CD8-positive, alpha-beta memory T cell (primary cell): ENCODE measurements around the gene GSC2. TPM values are rescaled to one million over a fixed set of nuclear protein-coding genes. Genes with fewer than 3 reads are reported as not detected.
"Not testable (repeated sequence)": the region's sequence is repeated elsewhere in the genome, so short reads cannot be mapped to it uniquely, and the experiment has no call there.

ENCODE experiments used
- CTCF ChIA-PET: fragments of 350-600 bp; sonication (Branson Sonifier 250); formaldehyde crosslinking; loops from one replicate; lab custom pipeline; 2021; ENCODE audit warnings: antibody characterized with exemption; lab: Charles Lee
- POLR2A ChIA-PET: fragments of 350-600 bp; sonication (Branson Sonifier 250); formaldehyde crosslinking; loops from one replicate; lab custom pipeline; 2021; ENCODE audit warnings: antibody characterized with exemption; lab: Charles Lee
- DNase-seq, 5 donors: peaks; one replicate each; pipeline versions ENCODE4 v3.0.0 to v3.0.0-alpha.2; 2020 to 2022; ENCODE audit warnings: mixed read lengths in 1 of 5
- H3K27ac ChIP-seq: one replicate; pipeline ENCODE4 v1.7.0; 2013; ENCODE audit warnings: low read depth, mild to moderate bottlenecking, low read length, moderate library complexity
- H3K27me3 ChIP-seq: 2 replicates; pipeline ENCODE4 v1.7.0; 2013; ENCODE audit warnings: low read length, mild to moderate bottlenecking; ENCODE audit not compliant: insufficient read depth, poor library complexity, severe bottlenecking
- H3K36me3 ChIP-seq: 2 replicates; pipeline ENCODE4 v1.7.0; 2013; ENCODE audit warnings: mild to moderate bottlenecking, low read length, moderate library complexity; ENCODE audit not compliant: insufficient read depth
- H3K4me1 ChIP-seq: 2 replicates; pipeline ENCODE4 v1.7.0; 2013; ENCODE audit warnings: mild to moderate bottlenecking, low read length, moderate library complexity; ENCODE audit not compliant: insufficient read depth
- H3K4me3 ChIP-seq: 2 replicates; pipeline ENCODE4 v1.7.0; 2013; ENCODE audit warnings: mild to moderate bottlenecking, low read length
- H3K9me3 ChIP-seq: 2 replicates; pipeline ENCODE4 v1.7.0; 2013; ENCODE audit warnings: mild to moderate bottlenecking, low read length
- H3K27ac Mint-ChIP-seq, 8 donors: one replicate each; pipeline ENCODE4 v1.8.0; 2020 to 2021; ENCODE audit warnings: mixed read lengths in 8 of 8, mild to moderate bottlenecking in 6 of 8, inconsistent platforms in 3 of 8, moderate library complexity in 3 of 8
- H3K27me3 Mint-ChIP-seq, 2 donors: one replicate each; pipeline ENCODE4 v1.8.0; 2020 to 2021; ENCODE audit warnings: mixed read lengths in 2 of 2, mild to moderate bottlenecking in 1 of 2, moderate library complexity in 1 of 2
- H3K36me3 Mint-ChIP-seq, 3 donors: one replicate each; pipeline ENCODE4 v1.8.0; 2020 to 2021; ENCODE audit warnings: mixed read lengths in 3 of 3, inconsistent platforms in 1 of 3, mild to moderate bottlenecking in 1 of 3
- H3K4me1 Mint-ChIP-seq, 3 donors: one replicate each; pipeline ENCODE4 v1.8.0; 2020 to 2021; ENCODE audit warnings: mixed read lengths in 3 of 3, inconsistent platforms in 1 of 3, mild to moderate bottlenecking in 1 of 3
- H3K4me3 Mint-ChIP-seq, 7 donors: one replicate each; pipeline ENCODE4 v1.8.0; 2020 to 2021; ENCODE audit warnings: mixed read lengths in 7 of 7, mild to moderate bottlenecking in 6 of 7, moderate library complexity in 4 of 7, inconsistent platforms in 2 of 7
- H3K9me3 Mint-ChIP-seq, 5 donors: one replicate each; pipeline ENCODE4 v1.8.0; 2020 to 2022; ENCODE audit warnings: mixed read lengths in 5 of 5, mild to moderate bottlenecking in 3 of 5, moderate library complexity in 2 of 5, inconsistent platforms in 1 of 5
- polyA plus RNA-seq: library from polyadenylated mRNA; unstranded; fragments of 300-500 nt; fragmentation: Illumina TruSeq; gene quantifications from one replicate; pipeline ENCODE4 v1.2.3, GENCODE V29; 2021
- total RNA-seq, 2 experiments: library from RNA; stranded (reverse); gene quantifications; one replicate each; pipeline ENCODE4 v1.2.3, GENCODE V29; 2021

GSC2 gene
- total and polyA plus RNA-seq, 3 experiments from 2014 or later = not detected

DNA sequence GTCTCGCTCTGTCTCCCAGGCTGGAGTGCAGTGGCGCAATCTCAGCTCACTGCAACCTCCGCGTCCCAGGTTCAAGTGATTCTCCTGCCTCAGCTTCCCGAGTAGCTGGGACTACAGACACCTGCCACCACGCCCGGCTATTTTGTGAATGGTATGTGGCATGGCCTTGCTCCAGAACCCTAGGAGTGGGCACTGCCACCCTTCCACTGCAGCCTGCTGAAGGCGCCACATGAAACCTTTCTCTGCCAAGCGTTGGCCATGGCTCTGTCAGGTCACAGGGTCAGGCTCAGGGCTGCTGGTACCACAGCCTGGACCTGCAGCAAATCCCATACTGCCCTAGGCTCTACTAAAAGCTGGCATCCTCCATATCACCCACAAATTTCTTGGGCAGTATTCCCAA lies 6.0 kb upstream of the GSC2 start:
- POLR2A ChIA-PET = not testable (repeated sequence)

DNA sequence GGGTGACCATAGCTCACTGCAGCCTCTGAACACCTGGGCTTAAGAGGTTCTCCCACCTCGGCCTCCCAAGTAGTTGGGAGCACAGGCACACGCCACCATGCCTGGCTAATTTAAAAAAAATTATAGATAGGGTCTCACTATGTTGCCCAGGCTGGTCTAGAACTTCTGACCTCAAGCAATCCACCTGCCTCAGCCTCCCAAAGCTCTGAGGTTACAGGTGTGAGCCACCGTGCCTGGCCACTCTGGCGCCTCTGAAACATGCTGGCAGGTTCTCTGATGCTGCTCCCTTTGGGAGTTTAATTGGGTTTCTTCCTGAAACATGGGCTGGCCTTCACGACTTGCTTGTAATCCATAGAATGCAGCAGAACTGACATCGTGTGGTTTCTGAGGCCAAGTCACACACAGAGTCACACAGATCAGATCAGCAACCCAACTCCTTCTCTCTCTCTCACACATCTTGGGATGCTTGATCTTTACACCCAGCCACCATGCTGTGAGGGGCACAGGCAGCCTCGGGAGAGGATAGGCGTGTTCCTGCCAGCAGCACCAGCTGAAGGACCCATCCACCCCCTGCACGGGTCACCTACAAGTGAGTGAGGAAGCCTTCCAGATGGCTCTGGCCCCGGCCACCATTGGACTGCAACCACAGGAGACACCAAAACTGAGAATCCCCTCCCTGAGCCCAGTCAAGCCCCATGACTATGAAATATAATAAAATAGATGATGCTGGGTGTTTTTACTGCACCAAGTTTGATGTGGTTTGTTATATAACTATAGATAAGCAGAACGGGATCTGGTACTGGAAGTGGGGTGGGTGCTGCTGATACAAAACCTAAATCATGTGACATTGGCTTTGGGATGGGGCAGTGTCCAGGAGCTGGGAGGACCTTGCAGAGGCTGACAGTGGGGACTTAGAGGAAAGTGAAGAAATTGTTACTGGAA lies 3.1 kb upstream of the GSC2 start:
- Mint-ChIP-seq H3K27ac (no peak overlapping the region), H3K27me3 (peaks cover 34 to 39% of the 10 kb centered on the region in 2 donors), H3K9me3 (peaks cover 0 to 4% (median 0%) of the 10 kb centered on the region in 5 donors), H3K36me3 (peaks cover 0 to 4% (median 0%) of the 10 kb centered on the region in 3 donors), H3K4me3 (peak overlapping the region in 1 of 7 donors; percentile 11), H3K4me1 (peaks cover 0 to 17% (median 9%) of the 10 kb centered on the region in 3 donors)
- no peak overlapping the region for H3K27ac ChIP-seq
- ChIA-PET POLR2A (no interaction called here), CTCF (interaction anchor here (0.6 to 2.9 kb wide), 2 partner anchors 8 to 75 kb away, joined by 3 to 17 read pairs; partner anchors contain the start of gene ESS2)
- peaks cover 17% of the 10 kb centered on the region for H3K27me3 ChIP-seq
- no peak overlapping the region for H3K4me3 ChIP-seq
- no peaks in the 10 kb centered on the region for H3K9me3 ChIP-seq
- no peaks in the 10 kb centered on the region for H3K36me3 ChIP-seq
- DNase-seq = no peak
- H3K4me1 ChIP-seq = peaks cover 5% of the 10 kb centered on the region

More for the DNA sequence above, 6.0 kb upstream of the GSC2 start:
- H3K27ac ChIP-seq, H3K36me3 Mint-ChIP-seq, H3K4me3 ChIP-seq, DNase-seq, H3K4me3 Mint-ChIP-seq, H3K4me1 ChIP-seq, H3K27ac Mint-ChIP-seq, H3K9me3 ChIP-seq, CTCF ChIA-PET, H3K36me3 ChIP-seq, H3K4me1 Mint-ChIP-seq, H3K9me3 Mint-ChIP-seq: not testable (repeated sequence)
- H3K27me3 Mint-ChIP-seq = peaks cover 31 to 48% of the 10 kb centered on the region in 2 donors
- H3K27me3 ChIP-seq = peaks cover 14% of the 10 kb centered on the region

DNA sequence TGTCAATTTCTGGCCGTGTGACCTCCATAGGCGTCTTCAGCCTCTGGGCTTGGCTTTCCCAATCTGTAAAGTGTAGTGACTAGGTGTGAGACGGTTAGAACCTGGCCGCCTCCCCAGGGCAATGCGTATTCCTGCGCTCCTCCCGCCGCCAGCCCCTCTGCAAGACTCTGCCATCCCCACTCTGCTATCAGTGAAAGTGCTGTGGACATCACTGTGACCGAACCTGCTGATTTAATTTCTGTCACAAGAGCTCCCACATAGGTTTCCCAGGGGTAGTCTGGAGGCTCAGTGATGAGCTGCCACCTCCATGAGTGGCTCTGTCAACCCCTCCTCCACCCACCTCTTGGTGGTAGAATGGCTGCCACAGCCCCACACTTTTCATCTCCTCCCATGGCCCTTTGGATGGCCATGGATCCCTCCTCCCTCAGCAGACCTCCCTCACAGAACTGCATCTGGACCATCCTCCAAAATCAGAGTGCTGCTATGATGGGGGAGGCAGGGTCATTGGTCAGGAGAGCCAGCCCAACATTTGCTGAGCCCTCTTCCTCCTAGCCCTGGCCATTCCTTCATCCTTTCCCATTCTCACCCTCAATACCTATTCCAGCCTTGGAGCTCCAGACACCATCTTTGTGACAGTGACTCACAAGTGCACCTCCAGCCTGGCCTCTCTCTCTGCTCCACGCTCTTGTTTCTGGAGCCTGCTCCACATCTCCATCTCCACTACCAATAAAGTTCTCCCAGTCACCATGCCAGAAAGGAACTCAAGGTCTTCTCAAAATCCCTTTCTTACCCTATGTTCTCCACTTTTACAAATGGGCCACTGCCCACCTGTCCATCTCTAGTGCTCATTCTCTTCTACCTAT lies 1.5 kb upstream of the GSC2 start:
- DNase-seq = no peak
- CTCF ChIA-PET = interaction anchor here (0.8 kb wide), 1 partner anchor 13 kb away, joined by 3 read pairs; no protein-coding TSS in a partner anchor

GRCh38 chr22:19150482-19151328 lies 613 bp upstream of the GSC2 start:
- peaks cover 0 to 17% (median 9%) of the 10 kb centered on the region in 3 donors for H3K4me1 Mint-ChIP-seq
- Histone ChIP-seq H3K27me3 (peaks cover 17% of the 10 kb centered on the region), H3K36me3 (no peaks in the 10 kb centered on the region), H3K4me3 (no peak overlapping the region), H3K9me3 (no peaks in the 10 kb centered on the region), H3K27ac (no peak overlapping the region), H3K4me1 (peaks cover 5% of the 10 kb centered on the region)
- no peak for DNase-seq
- H3K27ac Mint-ChIP-seq = peak overlapping the region in 4 of 8 donors; percentile 40 to 89 (median 48)
- H3K27me3 Mint-ChIP-seq = peaks cover 32 to 37% of the 10 kb centered on the region in 2 donors
- ChIA-PET CTCF (no interaction called here), POLR2A (no interaction called here)
- peaks cover 0 to 4% (median 0%) of the 10 kb centered on the region in 3 donors for H3K36me3 Mint-ChIP-seq
- peaks cover 0 to 4% (median 0%) of the 10 kb centered on the region in 5 donors for H3K9me3 Mint-ChIP-seq
- H3K4me3 Mint-ChIP-seq = peak overlapping the region; percentile 5 to 75 (median 57)

More for the DNA sequence above, 1.5 kb upstream of the GSC2 start:
- Mint-ChIP-seq H3K27me3 (peaks cover 37% of the 10 kb centered on the region in 2 donors), H3K4me1 (peaks cover 0 to 17% (median 9%) of the 10 kb centered on the region in 3 donors), H3K27ac (peak overlapping the region in 2 of 8 donors; percentile 40 to 54), H3K9me3 (peaks cover 0 to 4% (median 0%) of the 10 kb centered on the region in 5 donors), H3K36me3 (peaks cover 0 to 4% (median 0%) of the 10 kb centered on the region in 3 donors), H3K4me3 (peak overlapping the region in 6 of 7 donors; percentile 45 to 75 (median 61))
- Histone ChIP-seq H3K9me3 (no peaks in the 10 kb centered on the region), H3K4me3 (no peak overlapping the region), H3K36me3 (no peaks in the 10 kb centered on the region), H3K27ac (no peak overlapping the region), H3K27me3 (peaks cover 17% of the 10 kb centered on the region), H3K4me1 (peaks cover 5% of the 10 kb centered on the region)
- POLR2A ChIA-PET = no interaction called here

DNA sequence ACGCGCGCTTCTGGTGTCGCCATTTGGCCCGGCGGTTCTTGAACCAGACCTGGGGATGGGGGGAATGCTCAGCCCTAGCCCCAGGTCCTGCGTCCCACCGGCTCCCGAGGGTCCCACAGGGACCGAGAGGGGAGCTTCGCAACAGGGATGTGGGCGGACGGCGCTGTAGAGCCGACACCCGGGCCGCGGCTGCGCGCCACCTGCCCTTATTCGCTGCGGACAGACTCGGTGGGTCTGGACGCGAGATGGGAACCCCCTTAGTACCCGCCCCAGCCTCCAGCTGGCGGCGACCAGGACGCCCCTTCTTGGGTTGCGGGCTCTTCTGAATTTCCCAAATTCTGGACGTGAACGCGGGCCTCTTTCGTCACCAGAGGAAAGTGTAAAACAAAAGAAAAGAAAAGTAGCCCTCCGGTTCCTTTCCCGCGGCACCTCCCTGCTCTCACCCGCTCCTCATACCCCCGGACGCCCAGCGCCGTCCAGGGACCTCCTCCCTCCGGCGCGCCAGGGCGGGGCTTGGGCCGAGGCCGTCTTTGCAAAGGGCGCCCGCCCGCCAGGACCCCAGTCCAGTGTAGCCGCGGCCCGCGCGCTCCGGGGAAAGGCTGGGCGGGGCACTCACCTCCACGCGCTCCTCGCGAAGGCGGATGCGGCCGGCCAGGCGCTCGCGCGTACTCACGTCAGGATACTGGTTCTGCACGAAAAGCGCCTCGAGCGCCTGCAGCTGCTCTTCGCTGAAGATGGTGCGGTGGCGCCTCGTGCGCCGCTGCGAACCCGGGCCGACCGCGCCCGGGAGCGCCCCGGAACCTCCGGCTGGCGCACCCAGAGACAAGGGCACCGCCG lies 827 bp downstream of the GSC2 start:
- H3K4me3 ChIP-seq = no peak overlapping the region
- ChIA-PET CTCF (interaction anchor here (2.2 kb wide), 1 partner anchor 480 kb away, joined by 9 read pairs; no protein-coding TSS in a partner anchor), POLR2A (no interaction called here)
- H3K36me3 Mint-ChIP-seq = peaks cover 0 to 4% (median 3%) of the 10 kb centered on the region in 3 donors
- peak overlapping the region in 5 of 7 donors; percentile 16 to 54 (median 53) for H3K4me3 Mint-ChIP-seq
- H3K36me3 ChIP-seq = no peaks in the 10 kb centered on the region
- no peak overlapping the region for H3K27ac ChIP-seq
- peak in 3 of 5 donors; percentile 13 to 26 (median 20) for DNase-seq
- H3K9me3 ChIP-seq = no peaks in the 10 kb centered on the region
- H3K4me1 ChIP-seq = peaks cover 5% of the 10 kb centered on the region
- H3K27me3 Mint-ChIP-seq = peaks cover 32 to 36% of the 10 kb centered on the region in 2 donors
- H3K27me3 ChIP-seq = peaks cover 17% of the 10 kb centered on the region
- H3K27ac Mint-ChIP-seq = no peak overlapping the region
- H3K9me3 Mint-ChIP-seq = peaks cover 0 to 4% (median 0%) of the 10 kb centered on the region in 5 donors
- peaks cover 7 to 23% (median 14%) of the 10 kb centered on the region in 3 donors for H3K4me1 Mint-ChIP-seq

DNA sequence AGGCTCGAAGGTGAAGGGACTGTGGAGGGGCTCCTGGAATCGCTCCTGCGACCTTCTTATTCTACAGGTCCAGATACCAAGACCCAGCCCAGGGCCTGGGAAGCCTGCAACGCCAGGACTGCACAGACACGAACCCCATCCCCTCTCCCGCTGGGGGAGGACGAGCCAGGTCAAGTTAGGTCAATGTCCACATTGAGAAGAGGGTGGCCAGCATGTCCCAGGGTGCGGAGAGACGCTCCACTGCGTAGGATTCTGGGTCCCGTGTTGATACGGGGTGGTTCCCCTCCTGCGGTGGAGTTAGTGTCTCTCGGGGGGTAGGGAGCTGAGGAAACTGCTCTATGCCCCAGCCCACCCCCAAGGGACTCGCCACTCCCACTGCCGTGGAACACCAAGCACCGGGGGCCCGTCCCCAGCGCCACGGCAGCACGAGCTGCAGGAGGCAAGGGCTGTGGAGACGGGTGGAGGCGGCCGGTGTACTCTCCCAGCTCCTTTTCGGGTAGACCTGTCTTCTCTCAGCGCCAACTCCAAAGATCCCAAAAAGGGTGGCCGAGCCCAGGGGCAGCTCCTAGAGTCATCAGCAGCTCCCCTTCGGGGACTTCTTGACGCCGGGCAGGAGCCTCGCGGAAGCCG lies 1.6 kb downstream of the GSC2 start:
- peaks cover 11% of the 10 kb centered on the region for H3K4me1 ChIP-seq
- DNase-seq = no peak
- H3K36me3 ChIP-seq = no peaks in the 10 kb centered on the region
- peaks cover 2 to 8% (median 4%) of the 10 kb centered on the region in 3 donors for H3K36me3 Mint-ChIP-seq
- peaks cover 0 to 4% (median 0%) of the 10 kb centered on the region in 5 donors for H3K9me3 Mint-ChIP-seq
- no peak overlapping the region for H3K27ac ChIP-seq
- H3K4me1 Mint-ChIP-seq = peaks cover 14 to 29% (median 20%) of the 10 kb centered on the region in 3 donors
- ChIA-PET POLR2A (no interaction called here), CTCF (interaction anchor here (2.2 kb wide), 1 partner anchor 481 kb away, joined by 9 read pairs; no protein-coding TSS in a partner anchor)
- peaks cover 17% of the 10 kb centered on the region for H3K27me3 ChIP-seq
- peak overlapping the region in 4 of 7 donors; percentile 22 to 54 (median 42) for H3K4me3 Mint-ChIP-seq
- H3K9me3 ChIP-seq = no peaks in the 10 kb centered on the region
- H3K4me3 ChIP-seq = no peak overlapping the region
- no peak overlapping the region for H3K27ac Mint-ChIP-seq
- H3K27me3 Mint-ChIP-seq = peaks cover 27 to 33% of the 10 kb centered on the region in 2 donors
